H54 (cell line): Measurements from ENCODE around the gene KANK2.
A peak's percentile ranks its signal among the peaks of the same experiment; 100 is the strongest.
"Not testable (repeated sequence)": the region's sequence is repeated elsewhere in the genome, so short reads cannot be mapped to it uniquely, and the experiment has no call there.

ENCODE experiments used
- DNase-seq: peaks from one replicate; pipeline ENCODE4 v3.0.0; 2011; ENCODE audit warnings: low spot score, mixed read lengths; ENCODE audit not compliant: insufficient read length
- FAIRE-seq: peaks from 3 replicates; lab custom pipeline; 2011; peaks lifted over from hg19 to GRCh38; lab: Jason Lieb, UNC
- POLR2A ChIP-seq: IDR thresholded peaks from 2 replicates; pipeline ENCODE4 v1.6.1; 2011; ENCODE audit warnings: low read depth, mild to moderate bottlenecking, low read length

The KANK2 gene

GRCh38 chr19:11138601-11139300, 58.6 kb downstream of the KANK2 start:
- DNase-seq (peak; percentile 77), FAIRE-seq (no peak)
- TF ChIP-seq POLR2A = peak; percentile 21; the same call in 1 of the 2 replicates

- peak; percentile 55 for DNase-seq
- TF ChIP-seq POLR2A = no peak
- FAIRE-seq = no peak
Observed at GRCh38 chr19:11137542-11138384, 59.6 kb downstream of the KANK2 start.

GRCh38 chr19:11136400-11137101, 60.8 kb downstream of the KANK2 start:
- DNase-seq (no peak), FAIRE-seq (no peak)
- TF ChIP-seq POLR2A = no peak

- no peak for TF ChIP-seq POLR2A
- DNase-seq (no peak), FAIRE-seq (no peak)
Observed at GRCh38 chr19:11131471-11131870, 65.9 kb downstream of the KANK2 start.

- peak; percentile 57 for DNase-seq
- TF ChIP-seq POLR2A = no peak
- no peak for FAIRE-seq
Observed at GRCh38 chr19:11130824-11131455, 66.4 kb downstream of the KANK2 start.

GRCh38 chr19:11127905-11128304, 69.4 kb downstream of the KANK2 start:
- DNase-seq (no peak), FAIRE-seq (no peak)
- no peak for TF ChIP-seq POLR2A

GRCh38 chr19:11125994-11126685, 71.2 kb downstream of the KANK2 start:
- no peak for FAIRE-seq
- TF ChIP-seq POLR2A = no peak
- DNase-seq = peak; percentile 50

GRCh38 chr19:11124157-11124556, 73.2 kb downstream of the KANK2 start:
- DNase-seq, FAIRE-seq: not testable (repeated sequence)

GRCh38 chr19:11123114-11123513, 74.2 kb downstream of the KANK2 start:
- DNase-seq = no peak
- TF ChIP-seq POLR2A = no peak
- no peak for FAIRE-seq

GRCh38 chr19:11121963-11122362, 75.4 kb downstream of the KANK2 start:
- not testable (repeated sequence) for FAIRE-seq, DNase-seq

GRCh38 chr19:11116507-11116906, 80.8 kb downstream of the KANK2 start:
- FAIRE-seq (no peak), DNase-seq (no peak)
- no peak for TF ChIP-seq POLR2A

- no peak for FAIRE-seq
- no peak for TF ChIP-seq POLR2A
- no peak for DNase-seq
Observed at GRCh38 chr19:11115895-11116446, 81.4 kb downstream of the KANK2 start.

GRCh38 chr19:11115042-11115441, 82.3 kb downstream of the KANK2 start:
- FAIRE-seq (no peak), DNase-seq (no peak)
- no peak for TF ChIP-seq POLR2A
